NB4 (cell line): Measurements from ENCODE around the gene PDIA4.

Source experiments
- DNase-seq: peaks from one replicate; pipeline ENCODE4 v3.0.0; 2010; ENCODE audit warnings: low read depth
- H3K4me3 ChIP-seq: one replicate; pipeline ENCODE4 v1.5.1; 2011; ENCODE audit warnings: mild to moderate bottlenecking, low read depth, low read length, moderate library complexity
- CTCF ChIP-seq: IDR thresholded peaks from one replicate; pipeline ENCODE4 v1.5.1; 2012; ENCODE audit warnings: low read depth, low read length
- MAX ChIP-seq: IDR thresholded peaks from 2 replicates; pipeline ENCODE4 v1.6.1; 2011; ENCODE audit warnings: low read depth, low read length
- MYC ChIP-seq: IDR thresholded peaks from 2 replicates; pipeline ENCODE4 v1.6.1; 2011; ENCODE audit warnings: low read depth, low read length
- POLR2A ChIP-seq: IDR thresholded peaks from 2 replicates; pipeline ENCODE4 v1.6.1; 2011; ENCODE audit warnings: mild to moderate bottlenecking; ENCODE audit not compliant: insufficient read length; ENCODE audit errors: extremely low read depth

PDIA4 gene

GRCh38 chr7:149027055-149027454 is 1.2 kb downstream of the PDIA4 start:
- TF ChIP-seq MYC (no peak), CTCF (no peak), MAX (no peak), POLR2A (no peak)
- no peak for DNase-seq
- H3K4me3 ChIP-seq, result peak overlapping the region; percentile 90

- H3K4me3 ChIP-seq, result no peak overlapping the region
- TF ChIP-seq MYC, result no peak
- TF ChIP-seq POLR2A, result no peak
- TF ChIP-seq CTCF, result no peak
- no peak for TF ChIP-seq MAX
- no peak for DNase-seq
Measured at GRCh38 chr7:149023662-149024061, 4.6 kb downstream of the PDIA4 start.

GRCh38 chr7:149022756-149023360 is 5.4 kb downstream of the PDIA4 start:
- no peak overlapping the region for H3K4me3 ChIP-seq
- DNase-seq, result no peak
- TF ChIP-seq CTCF (no peak), MYC (no peak), MAX (no peak), POLR2A (no peak)

GRCh38 chr7:149021725-149022062 is 6.6 kb downstream of the PDIA4 start:
- no peak overlapping the region for H3K4me3 ChIP-seq

GRCh38 chr7:149020483-149020882 is 7.8 kb downstream of the PDIA4 start:
- no peak overlapping the region for H3K4me3 ChIP-seq
- DNase-seq, result no peak
- TF ChIP-seq MAX (no peak), POLR2A (no peak), MYC (no peak), CTCF (no peak)

More at GRCh38 chr7:149021725-149022062, 6.6 kb downstream of the PDIA4 start:
- peak; percentile 83 for DNase-seq
- TF ChIP-seq MYC (no peak), MAX (no peak), CTCF (no peak), POLR2A (no peak)
